A549 (cell line): ENCODE measurements around the gene CDC14A. TPM values are rescaled to one million over a fixed set of nuclear protein-coding genes. Genes with fewer than 3 reads are reported as not detected.

ENCODE experiments used
- ATAC-seq, 2 experiments: fragments of 200-7000 bp in 1 of 2; fragments of >200 bp in 1 of 2; cut with Nextera tagmentation in 1 of 2; cut with Tn5 transposase in 1 of 2; 3 replicates each; pipeline versions ENCODE4 v1.8.0 to v1.9.1; 2018 to 2020; ENCODE audit warnings: mild to moderate bottlenecking in 1 of 2, moderate library complexity in 1 of 2
- CTCF ChIA-PET: fragments of 300-600 bp; sonication (Branson Sonifier 250); formaldehyde crosslinking; extraction: SDS; loops from one replicate; lab custom pipeline; 2021; ENCODE audit warnings: antibody characterized with exemption, inconsistent platforms; lab: Yijun Ruan, JAX
- POLR2A ChIA-PET: fragments of 350-600 bp; formaldehyde crosslinking; extraction: SDS; loops from one replicate; lab custom pipeline; 2021; ENCODE audit warnings: antibody characterized with exemption, inconsistent platforms; lab: Yijun Ruan, JAX
- DNase-seq, 2 experiments: peaks; one replicate each; pipeline versions ENCODE4 v3.0.0 to v3.0.0-alpha.2; 2011 to 2016; ENCODE audit warnings: low read depth in 1 of 2, low spot score in 1 of 2
- FAIRE-seq: peaks from 2 replicates; lab custom pipeline; 2011; peaks lifted over from hg19 to GRCh38; lab: Jason Lieb, UNC
- H3K27ac ChIP-seq, 2 experiments: fragments of >200 bp; sonication (Bioruptor Twin); formaldehyde crosslinking; 3 replicates each; pipeline ENCODE4 v1.5.1; 2016 to 2017
- H3K4me1 ChIP-seq: fragments of >200 bp; sonication (Bioruptor Twin); formaldehyde crosslinking; 3 replicates; pipeline ENCODE4 v1.6.1; 2016
- H3K4me2 ChIP-seq: fragments of >200 bp; sonication (Bioruptor Twin); formaldehyde crosslinking; 3 replicates; pipeline ENCODE4 v1.6.1; 2016
- H3K4me3 ChIP-seq: fragments of >200 bp; sonication (Bioruptor Twin); formaldehyde crosslinking; 3 replicates; pipeline ENCODE4 v1.5.1; 2016
- H3K9me3 ChIP-seq: fragments of >200 bp; sonication (Bioruptor Twin); formaldehyde crosslinking; 3 replicates; pipeline ENCODE4 v1.6.1; 2016
- BCL3 ChIP-seq: fragments of >200 bp; sonication (Bioruptor Twin); formaldehyde crosslinking; IDR thresholded peaks from 3 replicates; pipeline ENCODE4 v1.6.1; 2016
- EHMT2 ChIP-seq: fragments of 200-600 bp; sonication (generic); IDR thresholded peaks from 2 replicates; pipeline ENCODE4 v1.6.1; 2016; ENCODE audit warnings: antibody characterized with exemption, low read depth, mild to moderate bottlenecking, moderate library complexity
- EP300 ChIP-seq, 2 experiments: fragments of >200 bp; sonication (Bioruptor Twin); formaldehyde crosslinking; IDR thresholded peaks; 2 replicates in 1 of 2; 3 replicates in 1 of 2; pipeline ENCODE4 v1.6.1; 2016 to 2017
- ESRRA ChIP-seq: fragments of 150-350 bp; IDR thresholded peaks from 2 replicates; pipeline ENCODE4 v1.6.1; 2014; ENCODE audit warnings: mild to moderate bottlenecking, low read length, borderline replicate concordance
- GATA3 ChIP-seq: IDR thresholded peaks from 2 replicates; pipeline ENCODE4 v1.6.1; 2012; ENCODE audit warnings: borderline replicate concordance
- HDAC2 ChIP-seq: fragments of 200-600 bp; sonication (generic); IDR thresholded peaks from 2 replicates; pipeline ENCODE4 v1.6.1; 2016
- HEYL ChIP-seq: fragments of 250-450 bp; sonication (Bioruptor Pico); IDR thresholded peaks from 2 replicates; pipeline ENCODE4 v1.8.0; 2021; ENCODE audit warnings: mild to moderate bottlenecking, moderate library complexity
- HOXB13 ChIP-seq: fragments of 250-450 bp; sonication (Bioruptor Pico); IDR thresholded peaks from 2 replicates; pipeline ENCODE4 v1.5.0; 2020; ENCODE audit warnings: low read depth, mild to moderate bottlenecking, moderate library complexity
- HOXB5 ChIP-seq: fragments of 250-450 bp; sonication (Bioruptor Pico); IDR thresholded peaks from 2 replicates; pipeline ENCODE4 v1.5.0; 2020; ENCODE audit warnings: mild to moderate bottlenecking, moderate library complexity
- JUN ChIP-seq, 2 experiments: fragments of >200 bp; sonication (Bioruptor Twin); formaldehyde crosslinking; IDR thresholded peaks; 2 replicates in 1 of 2; 3 replicates in 1 of 2; pipeline ENCODE4 v1.6.1; 2016 to 2017
- KDM1A ChIP-seq: fragments of 200-600 bp; sonication (generic); IDR thresholded peaks from 2 replicates; pipeline ENCODE4 v1.6.1; 2016; ENCODE audit warnings: low read depth, mild to moderate bottlenecking
- MAFK ChIP-seq: fragments of 450-650 bp; IDR thresholded peaks from 2 replicates; pipeline ENCODE4 v1.6.1; 2014; ENCODE audit not compliant: partially characterized antibody
- NPAS2 ChIP-seq: fragments of 250-450 bp; sonication (Bioruptor Pico); IDR thresholded peaks from 2 replicates; pipeline ENCODE4 v1.8.0; 2022; ENCODE audit warnings: mild to moderate bottlenecking, moderate library complexity, borderline replicate concordance
- NR3C1 ChIP-seq: fragments of >200 bp; sonication (Bioruptor Twin); formaldehyde crosslinking; IDR thresholded peaks from 3 replicates; pipeline ENCODE4 v1.6.1; 2017
- POLR2AphosphoS2 ChIP-seq: conservative IDR thresholded peaks from 2 replicates; pipeline ENCODE4 v1.6.1; 2012; ENCODE audit warnings: low read length, improper control_type of control experiment, inconsistent platforms
- RARB ChIP-seq: fragments of 250-450 bp; sonication (Bioruptor Pico); IDR thresholded peaks from 2 replicates; pipeline ENCODE4 v1.8.0; 2021; ENCODE audit warnings: mild to moderate bottlenecking, moderate library complexity
- RCOR1 ChIP-seq: fragments of 150-350 bp; IDR thresholded peaks from 2 replicates; pipeline ENCODE4 v1.6.1; 2014; ENCODE audit warnings: antibody characterized with exemption, low read length, low read depth
- RFX5 ChIP-seq: fragments of 450-650 bp; IDR thresholded peaks from 2 replicates; pipeline ENCODE4 v1.7.1; 2014; ENCODE audit warnings: antibody characterized with exemption, mild to moderate bottlenecking, moderate library complexity
- ZFP36 ChIP-seq: fragments of 450-650 bp; IDR thresholded peaks from 2 replicates; pipeline ENCODE4 v1.6.1; 2014; ENCODE audit warnings: borderline replicate concordance; ENCODE audit not compliant: partially characterized antibody
- WGBS: methylation state at CpG from one replicate; pipeline ENCODE4 v1.1.6; 2017; ENCODE audit errors: missing lambda C conversion rate; 5-methylcytosine and 5-hydroxymethylcytosine counted together
- polyA plus RNA-seq, 4 experiments: library from polyadenylated mRNA; depleted of rRNA in 3 of 4; stranded (reverse); fragments of >200 nt; fragmentation: RNase III in 1 of 4; extraction: RNeasy Plus Mini Kit Qiagen cat#74134 plus additional on column Dnase treatment in 1 of 4; gene quantifications; 2 replicates in 3 of 4; 3 replicates in 1 of 4; pipeline ENCODE4 v1.2.3, GENCODE V29; 2011 to 2017
- TF ChIP-seq, protein P1 (sequence below): IDR thresholded peaks from 2 replicates; pipeline ENCODE4 v1.6.1; 2012
- TF ChIP-seq, protein P2 (sequence below): fragments of 250-450 bp; sonication (Bioruptor Pico); IDR thresholded peaks from 2 replicates; pipeline ENCODE4 v1.5.0; 2020; ENCODE audit warnings: low read depth, mild to moderate bottlenecking, moderate library complexity
- TF ChIP-seq, protein P3 (sequence below): fragments of >200 bp; sonication (Bioruptor Twin); formaldehyde crosslinking; IDR thresholded peaks from 2 replicates; pipeline ENCODE4 v1.6.1; 2016
- TF ChIP-seq, protein P4 (sequence below): fragments of 200-600 bp; sonication (generic); IDR thresholded peaks from 2 replicates; pipeline ENCODE4 v1.6.1; 2016; ENCODE audit warnings: antibody characterized with exemption, mild to moderate bottlenecking, moderate library complexity

Gene CDC14A
- polyA plus RNA-seq, 2 of the 4 experiments (the other 2 are of a cell fraction): 1.6 to 4.1 TPM

DNA sequence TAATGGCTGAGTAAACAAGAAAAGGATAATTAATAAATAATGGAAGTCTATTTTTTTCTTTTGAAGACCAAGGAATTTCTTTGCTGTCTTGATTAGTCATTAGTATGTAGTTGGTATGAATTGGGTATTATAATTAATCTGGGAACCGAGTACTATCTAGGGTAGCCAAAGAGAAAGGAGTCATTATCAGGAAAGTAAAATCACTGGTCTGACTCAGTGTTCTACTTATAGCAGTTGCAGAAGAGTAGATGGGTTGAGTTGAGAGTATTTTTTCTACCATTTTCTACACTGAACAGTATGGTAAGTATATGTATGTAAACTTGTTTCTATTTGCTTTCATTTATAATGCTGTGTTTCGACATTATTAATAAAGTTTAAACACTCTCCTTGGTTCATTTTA, 26.6 kb downstream of the CDC14A start:
- no peak for FAIRE-seq

GRCh38 chr1:100380635-100381034, 28.3 kb downstream of the CDC14A start:
- no peak for FAIRE-seq
- Histone ChIP-seq H3K4me1 (no peaks in the 10 kb centered on the region), H3K4me3 (no peak overlapping the region), H3K9me3 (no peaks in the 10 kb centered on the region), H3K27ac (no peak overlapping the region), H3K4me2 (no peak overlapping the region)
- 11% methylated on average over 1 of the region's 1 CpG for WGBS
- TF ChIP-seq, protein P1, sequence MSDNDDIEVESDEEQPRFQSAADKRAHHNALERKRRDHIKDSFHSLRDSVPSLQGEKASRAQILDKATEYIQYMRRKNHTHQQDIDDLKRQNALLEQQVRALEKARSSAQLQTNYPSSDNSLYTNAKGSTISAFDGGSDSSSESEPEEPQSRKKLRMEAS: no peak
- TF ChIP-seq BCL3 (no peak), RFX5 (no peak), MAFK (no peak), NR3C1 (no peak), HOXB5 (CRISPR knock-in tag) (no peak), HEYL (CRISPR knock-in tag) (no peak)
- TF ChIP-seq, protein P2, sequence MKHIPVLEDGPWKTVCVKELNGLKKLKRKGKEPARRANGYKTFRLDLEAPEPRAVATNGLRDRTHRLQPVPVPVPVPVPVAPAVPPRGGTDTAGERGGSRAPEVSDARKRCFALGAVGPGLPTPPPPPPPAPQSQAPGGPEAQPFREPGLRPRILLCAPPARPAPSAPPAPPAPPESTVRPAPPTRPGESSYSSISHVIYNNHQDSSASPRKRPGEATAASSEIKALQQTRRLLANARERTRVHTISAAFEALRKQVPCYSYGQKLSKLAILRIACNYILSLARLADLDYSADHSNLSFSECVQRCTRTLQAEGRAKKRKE (CRISPR knock-in tag): no peak
- DNase-seq: no peak
- CTCF ChIA-PET: interaction anchor here (0.7 kb wide), 1 partner anchor 79 kb away, joined by 3 read pairs; no protein-coding TSS in a partner anchor
- POLR2A ChIA-PET: no interaction called here
- no peak for ATAC-seq

More for the DNA sequence above, 26.6 kb downstream of the CDC14A start:
- Histone ChIP-seq H3K4me1 (no peaks in the 10 kb centered on the region), H3K4me3 (no peak overlapping the region), H3K9me3 (no peaks in the 10 kb centered on the region), H3K27ac (no peak overlapping the region), H3K4me2 (no peak overlapping the region)
- no peak for DNase-seq
- ChIA-PET CTCF (no interaction called here), POLR2A (no interaction called here)
- TF ChIP-seq RFX5 (no peak), EHMT2 (no peak)
- WGBS: 72% methylated on average over 2 of the region's 2 CpGs
- ATAC-seq: no peak

DNA sequence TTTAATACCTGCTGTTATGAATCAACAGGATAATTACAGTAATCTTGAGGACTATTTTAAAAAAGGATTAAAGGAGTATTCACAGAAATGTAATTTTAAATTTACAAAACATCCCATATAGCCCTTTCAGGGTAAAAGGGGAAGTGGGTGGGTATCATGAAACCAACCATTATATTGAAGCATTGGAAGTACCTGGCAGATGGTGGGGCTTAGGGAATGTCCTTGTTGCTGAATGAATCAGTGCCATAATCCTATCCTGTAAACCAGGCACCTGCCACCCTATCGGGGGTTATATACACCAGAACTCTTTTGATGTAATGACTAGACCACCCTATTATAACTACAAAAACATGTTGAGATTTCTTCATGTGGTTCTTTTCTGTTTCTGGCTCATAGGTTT, 30.4 kb downstream of the CDC14A start:
- ATAC-seq (no peak), DNase-seq (no peak)
- Histone ChIP-seq H3K4me2 (no peak overlapping the region), H3K4me1 (0 out of 3 replicates have a peak, but pooled peaks cover 4% of the 10 kb centered on the region), H3K27ac (no peak overlapping the region), H3K4me3 (no peak overlapping the region)
- 100% methylated on average over 1 of the region's 1 CpG for WGBS
- CTCF ChIA-PET: no interaction called here
- TF ChIP-seq NPAS2 (CRISPR knock-in tag): no peak
- TF ChIP-seq, protein P2 (CRISPR knock-in tag): no peak
- no peak for TF ChIP-seq RARB (CRISPR knock-in tag)
- TF ChIP-seq, all 56 proteins: peak for 0
- FAIRE-seq: no peak
- POLR2A ChIA-PET: no interaction called here
- no peaks in the 10 kb centered on the region for H3K9me3 ChIP-seq

GRCh38 chr1:100383743-100384405, 31.6 kb downstream of the CDC14A start:
- no peak for ATAC-seq
- ChIA-PET CTCF (interaction anchor here (0.7 to 1.4 kb wide), 2 partner anchors 14 to 72 kb away, joined by 3 read pairs; no protein-coding TSS in a partner anchor), POLR2A (no interaction called here)

More at GRCh38 chr1:100383743-100384405, 31.6 kb downstream of the CDC14A start:
- Histone ChIP-seq H3K9me3 (no peaks in the 10 kb centered on the region), H3K4me2 (no peak overlapping the region), H3K27ac (no peak overlapping the region), H3K4me3 (no peak overlapping the region), H3K4me1 (0 out of 3 replicates have a peak, but pooled peaks cover 6% of the 10 kb centered on the region)
- FAIRE-seq (no peak), DNase-seq (no peak)
- TF ChIP-seq EHMT2 (no peak), MAFK (no peak), EP300 (IDR thresholded peaks at IDR 0.05) (no peak), POLR2AphosphoS2 (no peak), HDAC2 (no peak), RARB (CRISPR knock-in tag) (no peak), JUN (IDR thresholded peaks at IDR 0.05) (no peak), ZFP36 (no peak), ESRRA (no peak), KDM1A (no peak), RCOR1 (no peak), HOXB13 (CRISPR knock-in tag) (no peak), GATA3 (no peak)
- TF ChIP-seq, protein P3, sequence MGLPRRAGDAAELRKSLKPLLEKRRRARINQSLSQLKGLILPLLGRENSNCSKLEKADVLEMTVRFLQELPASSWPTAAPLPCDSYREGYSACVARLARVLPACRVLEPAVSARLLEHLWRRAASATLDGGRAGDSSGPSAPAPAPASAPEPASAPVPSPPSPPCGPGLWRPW: no peak
- TF ChIP-seq, protein P4, sequence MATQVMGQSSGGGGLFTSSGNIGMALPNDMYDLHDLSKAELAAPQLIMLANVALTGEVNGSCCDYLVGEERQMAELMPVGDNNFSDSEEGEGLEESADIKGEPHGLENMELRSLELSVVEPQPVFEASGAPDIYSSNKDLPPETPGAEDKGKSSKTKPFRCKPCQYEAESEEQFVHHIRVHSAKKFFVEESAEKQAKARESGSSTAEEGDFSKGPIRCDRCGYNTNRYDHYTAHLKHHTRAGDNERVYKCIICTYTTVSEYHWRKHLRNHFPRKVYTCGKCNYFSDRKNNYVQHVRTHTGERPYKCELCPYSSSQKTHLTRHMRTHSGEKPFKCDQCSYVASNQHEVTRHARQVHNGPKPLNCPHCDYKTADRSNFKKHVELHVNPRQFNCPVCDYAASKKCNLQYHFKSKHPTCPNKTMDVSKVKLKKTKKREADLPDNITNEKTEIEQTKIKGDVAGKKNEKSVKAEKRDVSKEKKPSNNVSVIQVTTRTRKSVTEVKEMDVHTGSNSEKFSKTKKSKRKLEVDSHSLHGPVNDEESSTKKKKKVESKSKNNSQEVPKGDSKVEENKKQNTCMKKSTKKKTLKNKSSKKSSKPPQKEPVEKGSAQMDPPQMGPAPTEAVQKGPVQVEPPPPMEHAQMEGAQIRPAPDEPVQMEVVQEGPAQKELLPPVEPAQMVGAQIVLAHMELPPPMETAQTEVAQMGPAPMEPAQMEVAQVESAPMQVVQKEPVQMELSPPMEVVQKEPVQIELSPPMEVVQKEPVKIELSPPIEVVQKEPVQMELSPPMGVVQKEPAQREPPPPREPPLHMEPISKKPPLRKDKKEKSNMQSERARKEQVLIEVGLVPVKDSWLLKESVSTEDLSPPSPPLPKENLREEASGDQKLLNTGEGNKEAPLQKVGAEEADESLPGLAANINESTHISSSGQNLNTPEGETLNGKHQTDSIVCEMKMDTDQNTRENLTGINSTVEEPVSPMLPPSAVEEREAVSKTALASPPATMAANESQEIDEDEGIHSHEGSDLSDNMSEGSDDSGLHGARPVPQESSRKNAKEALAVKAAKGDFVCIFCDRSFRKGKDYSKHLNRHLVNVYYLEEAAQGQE: no peak
